ENCODE results near the gene CNN2.
"Not testable (repeated sequence)": the region's sequence is repeated elsewhere in the genome, so short reads cannot be mapped to it uniquely, and the experiment has no call there.

CNN2 gene

GRCh38 chr19:1012334-1012733 lies 14.1 kb upstream of the CNN2 start:
- no peak for DNase-seq

- no peak for DNase-seq
Measured at GRCh38 chr19:1013218-1013617, 13.2 kb upstream of the CNN2 start.

GRCh38 chr19:1014161-1015060 lies 12.0 kb upstream of the CNN2 start:
- no peak for DNase-seq

GRCh38 chr19:1015061-1015781 lies 11.2 kb upstream of the CNN2 start:
- DNase-seq, result no peak

GRCh38 chr19:1015782-1016646 lies 10.4 kb upstream of the CNN2 start:
- DNase-seq, result no peak

GRCh38 chr19:1016647-1017114 lies 9.7 kb upstream of the CNN2 start:
- no peak for DNase-seq

GRCh38 chr19:1017115-1017905 lies 9.1 kb upstream of the CNN2 start:
- no peak for DNase-seq

- DNase-seq, result no peak
Measured at GRCh38 chr19:1017906-1018305, 8.5 kb upstream of the CNN2 start.

- no peak for DNase-seq
Measured at GRCh38 chr19:1018393-1018792, 8.0 kb upstream of the CNN2 start.

GRCh38 chr19:1018932-1019615 lies 7.3 kb upstream of the CNN2 start:
- DNase-seq, result no peak

GRCh38 chr19:1019616-1019961 lies 6.8 kb upstream of the CNN2 start:
- DNase-seq, result no peak

- DNase-seq, result no peak
Measured at GRCh38 chr19:1019980-1020867, 6.2 kb upstream of the CNN2 start.

GRCh38 chr19:1020868-1021425 lies 5.5 kb upstream of the CNN2 start, which contains the start of gene TMEM259:
TMEM259 (minus strand) TSS chr19:1021123; CDS start chr19:1020996, 127 bp downstream.
- DNase-seq, result peak; percentile 88

- not testable (repeated sequence) for DNase-seq
Measured at GRCh38 chr19:1023883-1024188, 2.6 kb upstream of the CNN2 start.

GRCh38 chr19:1025080-1025479 lies 1.3 kb upstream of the CNN2 start:
- DNase-seq, result not testable (repeated sequence)

GRCh38 chr19:1026783-1027649 lies 608 bp downstream of the CNN2 start:
- DNase-seq, result no peak

GRCh38 chr19:1027650-1028061 lies 1.2 kb downstream of the CNN2 start:
- DNase-seq, result no peak

GRCh38 chr19:1028062-1028926 lies 1.9 kb downstream of the CNN2 start:
- peak; percentile 26 for DNase-seq

Data from SHP77 treated with DMSO at 0.1 percent for 48 hours (cell line).